HG03342 (cell line): Measurements from ENCODE around the gene TENM4.

Experiments used
- ATAC-seq: cut with Tn5 transposase; IDR thresholded peaks from one replicate; pipeline ENCODE4 v1.9.1; 2021; ENCODE audit warnings: mild to moderate bottlenecking, moderate library complexity; ENCODE audit not compliant: unreplicated experiment

The TENM4 gene

GRCh38 chr11:79312617-79313529 lies 128.0 kb downstream of the TENM4 start:
- ATAC-seq, result no peak

- no peak for ATAC-seq
Measured at GRCh38 chr11:79311461-79311860, 129.4 kb downstream of the TENM4 start.

DNA sequence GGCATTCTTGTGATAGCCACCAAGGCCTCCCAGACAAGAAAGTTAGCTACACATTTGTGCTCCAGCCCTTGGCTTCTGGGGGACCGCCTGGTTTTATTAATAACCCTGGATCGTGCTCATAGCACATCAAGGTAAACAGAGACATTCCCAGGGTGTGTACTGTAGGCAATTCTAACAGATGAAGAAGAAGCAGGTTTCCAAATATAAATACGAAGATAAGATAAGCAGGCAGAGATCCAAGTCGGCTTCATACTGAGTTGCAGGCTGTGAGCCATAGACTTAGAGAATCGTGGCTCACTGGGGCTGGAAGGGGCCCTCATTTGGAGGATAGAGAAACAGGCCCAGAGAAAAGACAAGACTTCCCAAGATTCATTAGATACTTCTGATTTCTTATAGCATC lies 131.4 kb downstream of the TENM4 start:
- ATAC-seq, result no peak

DNA sequence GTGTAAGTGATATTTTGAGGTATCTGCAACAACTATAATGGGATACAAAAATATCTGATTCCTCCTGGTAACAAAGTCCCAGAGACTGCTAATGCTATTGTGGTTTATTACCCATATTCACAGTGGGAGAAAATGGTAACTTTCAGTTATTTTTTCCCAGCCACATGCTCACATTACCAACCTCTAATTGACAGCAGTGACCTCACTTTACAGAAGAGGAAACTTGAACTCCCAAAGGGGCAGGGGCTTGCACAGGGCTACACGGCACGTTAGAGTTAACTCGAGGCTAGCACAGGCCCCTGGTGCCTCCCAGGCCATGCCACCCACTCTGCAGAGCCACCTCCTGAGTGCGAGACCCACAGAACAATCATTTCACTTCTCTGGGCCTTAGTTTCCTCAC lies 132.4 kb downstream of the TENM4 start:
- ATAC-seq, result no peak

DNA sequence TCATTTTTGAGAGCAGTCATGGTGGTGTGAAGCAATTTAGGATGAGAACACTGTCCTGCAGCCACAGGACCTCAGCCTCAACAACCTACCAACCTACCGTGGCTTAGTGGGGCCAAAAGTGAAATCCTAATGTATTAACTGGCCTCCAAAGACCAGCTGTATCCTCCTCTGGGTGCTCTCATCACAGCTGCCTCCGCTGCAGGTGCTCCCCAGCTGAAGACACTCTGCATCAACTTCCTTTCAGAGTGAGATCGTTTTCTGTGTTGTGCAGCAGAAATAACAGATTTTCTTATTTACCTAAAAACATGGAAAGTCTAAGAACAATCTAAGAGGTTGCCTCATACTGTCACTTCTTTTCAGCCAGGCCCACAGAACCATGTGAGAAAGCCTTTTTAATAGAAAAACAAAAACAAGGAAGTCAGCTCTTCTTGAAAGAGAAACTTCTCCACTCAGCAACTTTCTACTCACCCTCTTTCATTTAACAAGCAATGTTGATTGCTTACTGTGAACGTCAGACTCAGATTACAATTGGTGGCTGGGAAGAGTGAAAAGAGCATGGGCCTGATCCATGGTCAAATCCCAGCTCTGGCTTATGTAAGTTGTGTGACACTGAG lies 136.1 kb downstream of the TENM4 start:
- no peak for ATAC-seq

DNA sequence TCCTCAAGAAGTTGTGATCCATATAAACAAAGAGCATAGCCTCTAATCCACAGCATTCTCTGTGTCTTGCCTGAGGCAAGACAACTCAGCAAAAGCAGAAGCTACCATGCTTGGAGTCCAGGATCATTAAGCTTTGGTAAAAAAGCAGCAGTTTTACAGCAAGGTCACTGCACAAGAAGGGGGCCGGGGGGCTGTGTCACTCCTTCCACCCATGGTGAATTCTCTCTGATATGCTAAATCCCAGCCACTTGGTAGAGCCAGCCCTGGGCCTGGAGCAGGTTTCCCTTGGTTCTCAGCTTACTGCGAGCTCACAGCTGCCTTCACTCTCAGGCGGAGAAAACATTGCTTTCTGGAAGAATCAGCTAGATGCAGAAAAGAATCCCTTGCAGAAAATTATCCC lies 144.7 kb downstream of the TENM4 start:
- ATAC-seq, result no peak

GRCh38 chr11:79294845-79295731 lies 145.7 kb downstream of the TENM4 start:
- no peak for ATAC-seq

DNA sequence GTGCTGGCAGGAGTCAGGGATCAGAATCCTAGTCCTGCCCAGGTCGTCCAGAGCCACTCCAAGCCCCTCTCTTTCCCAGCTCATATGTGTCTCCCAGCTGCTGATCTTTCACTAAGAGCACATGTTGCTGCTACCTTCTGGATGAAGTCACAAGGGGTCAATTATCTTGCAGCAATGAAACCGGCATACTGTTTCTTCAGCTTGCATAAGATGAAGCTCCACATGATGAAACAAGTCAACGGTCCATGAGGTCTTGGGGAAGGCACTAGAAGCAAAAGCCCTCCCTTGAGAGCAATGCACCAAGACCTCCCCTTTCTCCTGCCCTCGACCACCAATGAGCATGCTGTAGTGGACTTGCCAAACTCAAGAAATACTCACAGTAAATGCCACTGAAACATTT lies 148.9 kb downstream of the TENM4 start:
- no peak for ATAC-seq

GRCh38 chr11:79290761-79291160 lies 150.1 kb downstream of the TENM4 start:
- no peak for ATAC-seq

GRCh38 chr11:79287952-79288351 lies 152.9 kb downstream of the TENM4 start:
- ATAC-seq, result no peak

- ATAC-seq, result no peak
Measured at GRCh38 chr11:79285756-79286155, 155.1 kb downstream of the TENM4 start.

DNA sequence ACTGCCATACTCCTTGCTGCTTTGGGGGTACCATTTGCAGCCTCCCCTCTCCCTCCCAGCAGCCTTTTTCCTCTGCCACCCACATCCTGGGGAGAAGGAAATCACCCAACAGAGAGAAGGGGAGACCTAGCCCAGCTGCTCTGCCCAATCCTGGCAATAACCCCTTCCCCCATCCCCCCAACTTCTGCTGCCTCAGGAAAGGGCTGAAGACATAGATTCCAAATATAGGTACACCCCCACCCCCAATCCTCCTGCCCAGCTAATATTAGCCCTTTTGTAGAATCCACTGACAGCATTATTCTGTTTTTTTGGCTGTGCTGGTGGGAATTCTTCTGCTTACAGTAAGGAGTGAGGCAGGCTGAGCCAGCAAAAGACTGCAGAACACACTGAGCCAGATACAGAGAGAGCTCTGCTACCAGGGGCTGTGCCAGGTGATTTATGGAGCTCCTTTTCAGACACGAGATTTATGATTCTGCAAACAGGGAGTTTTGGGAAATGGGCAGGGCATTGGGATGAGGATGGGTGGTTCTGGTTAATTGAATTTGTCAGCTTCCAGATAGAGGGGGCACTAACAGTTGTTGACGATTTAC lies 164.0 kb downstream of the TENM4 start:
- no peak for ATAC-seq

DNA sequence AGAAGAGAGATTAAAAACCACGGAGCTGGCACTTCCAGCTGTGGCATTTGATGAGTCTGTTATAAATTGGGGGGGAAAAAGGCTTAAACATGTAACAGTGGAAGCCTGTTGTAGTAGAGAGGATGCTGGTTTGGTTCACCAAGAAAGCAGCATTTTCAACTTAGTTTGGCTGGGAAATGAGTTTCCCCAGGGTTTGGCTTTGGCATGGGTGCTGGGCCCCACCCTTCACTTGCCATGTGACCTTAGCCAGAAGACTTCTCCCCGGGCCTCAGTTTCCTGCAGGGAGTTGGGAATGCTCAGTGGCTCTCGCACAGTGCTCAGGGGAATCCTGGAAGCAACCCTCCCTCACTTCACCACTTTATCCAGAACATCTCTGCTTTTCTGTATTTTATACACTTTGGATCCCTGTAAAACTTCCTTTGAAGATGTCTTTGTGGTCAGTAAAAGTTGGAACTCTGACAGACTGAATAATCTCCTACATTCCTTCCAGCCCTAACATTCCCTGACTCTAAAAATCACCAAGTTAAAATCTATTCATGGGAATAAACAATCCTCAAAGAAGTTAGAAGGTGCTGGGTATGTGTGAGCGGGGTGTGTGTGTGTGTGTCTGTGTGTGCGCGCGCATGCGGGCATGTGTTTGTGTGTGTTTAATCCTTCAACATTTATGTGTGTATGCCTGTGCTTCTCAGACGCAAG lies 166.0 kb downstream of the TENM4 start:
- ATAC-seq, result no peak

DNA sequence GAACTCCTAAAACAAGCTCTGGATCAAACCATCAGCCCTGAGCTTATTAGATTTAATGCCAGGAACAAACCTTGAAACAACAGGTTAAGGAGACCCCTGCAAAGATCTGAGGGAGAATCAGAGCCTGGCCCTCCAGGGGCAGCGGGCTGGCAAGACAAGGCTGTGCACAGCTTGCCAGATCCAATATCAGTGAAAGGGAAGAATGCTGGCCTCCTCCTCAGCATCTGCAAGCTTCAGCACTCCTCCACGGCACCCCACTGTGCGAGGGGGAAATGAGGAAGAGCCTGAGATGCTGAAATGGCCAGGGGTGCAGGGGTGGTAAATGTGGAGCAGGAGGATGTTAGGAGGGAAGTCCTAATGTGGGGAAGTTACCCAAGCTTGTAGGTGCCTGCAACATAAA lies 167.0 kb downstream of the TENM4 start:
- ATAC-seq, result no peak

DNA sequence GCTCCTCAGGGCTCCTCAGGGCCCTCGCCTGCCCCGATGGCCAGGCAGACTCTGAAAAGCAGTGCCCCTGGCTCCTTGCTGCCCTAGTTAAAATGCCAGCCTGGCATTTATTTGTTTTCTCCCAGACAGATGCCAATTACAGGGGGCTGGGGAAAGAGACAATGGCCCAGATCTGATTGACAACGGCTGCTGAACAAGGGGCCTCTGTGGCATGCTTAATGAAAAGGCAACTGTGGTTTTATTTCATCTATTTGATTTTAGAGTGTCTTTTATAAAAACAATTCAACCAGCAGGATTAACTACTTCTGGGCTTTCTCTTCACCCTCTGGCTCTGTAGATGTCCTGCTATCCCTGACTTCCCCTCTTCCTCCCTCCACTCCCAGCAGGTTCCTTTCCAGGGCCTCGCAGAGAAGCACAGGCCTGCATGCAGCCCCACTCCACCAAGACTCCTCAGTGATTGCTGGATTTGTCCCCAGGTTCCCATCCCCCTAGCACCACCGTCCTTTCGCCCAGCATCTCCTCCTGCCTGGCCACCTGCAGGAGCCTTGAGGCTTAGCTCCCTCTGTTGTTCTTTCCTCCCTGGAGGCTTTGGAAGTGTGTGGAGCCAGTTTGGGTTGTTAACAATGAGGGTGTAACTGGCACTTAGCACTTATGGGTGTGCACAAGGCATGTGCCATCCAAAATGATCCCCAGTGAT lies 171.1 kb downstream of the TENM4 start:
- ATAC-seq, result no peak

DNA sequence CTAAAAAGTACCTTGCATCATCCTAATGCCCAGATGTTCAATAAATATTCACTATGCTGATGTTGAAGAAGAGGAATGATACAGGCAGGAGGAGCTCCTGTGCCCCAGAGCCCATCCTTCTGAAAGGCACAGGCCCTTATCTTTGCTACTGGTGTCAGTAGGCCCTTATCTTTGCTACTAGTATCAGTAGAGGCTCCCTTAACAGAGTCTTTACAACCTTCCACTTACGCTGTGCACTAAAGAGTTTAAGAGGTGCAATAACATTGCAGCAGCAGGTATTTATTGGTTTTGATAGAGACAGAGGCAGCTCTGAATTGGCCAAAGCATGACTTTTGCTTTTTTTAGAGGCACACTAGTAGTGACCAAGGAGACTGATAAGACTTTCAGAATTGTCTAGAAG lies 174.4 kb downstream of the TENM4 start:
- ATAC-seq, result no peak

- no peak for ATAC-seq
Measured at GRCh38 chr11:79265756-79266322, 175.0 kb downstream of the TENM4 start.

- ATAC-seq, result no peak
Measured at GRCh38 chr11:79264284-79264683, 176.5 kb downstream of the TENM4 start.

GRCh38 chr11:79263001-79263400 lies 177.8 kb downstream of the TENM4 start:
- ATAC-seq, result no peak

DNA sequence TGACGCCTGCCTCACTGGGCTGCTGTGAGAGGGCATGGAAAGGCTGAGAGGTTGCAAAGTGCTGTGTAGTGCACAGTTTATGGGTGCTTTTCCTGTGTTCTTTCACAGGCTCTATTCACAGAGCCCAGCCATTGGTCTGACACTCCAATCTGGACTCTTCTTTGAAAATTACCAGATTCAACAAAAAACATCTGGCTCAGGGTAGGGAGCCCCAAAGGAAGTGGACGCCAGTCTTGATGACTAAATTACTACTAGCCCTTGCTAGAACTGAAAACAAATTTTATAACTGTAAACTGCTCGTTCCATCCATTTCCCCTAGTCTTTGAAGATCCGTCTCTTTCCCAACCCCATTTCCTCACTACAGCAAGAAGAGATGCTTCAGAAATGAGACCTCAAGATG lies 178.6 kb downstream of the TENM4 start:
- no peak for ATAC-seq
